Activated T-cell treated with anti-CD3 and anti-CD28 coated beads for 48 hours (primary cell): ENCODE data around the gene MRPS12.
"Not testable (repeated sequence)": the region's sequence is repeated elsewhere in the genome, so short reads cannot be mapped to it uniquely, and the experiment has no call there.

Source experiments
- DNase-seq: peaks from one replicate; pipeline ENCODE4 v3.0.0-alpha.2; 2020; ENCODE audit warnings: low read depth

The MRPS12 gene

DNA sequence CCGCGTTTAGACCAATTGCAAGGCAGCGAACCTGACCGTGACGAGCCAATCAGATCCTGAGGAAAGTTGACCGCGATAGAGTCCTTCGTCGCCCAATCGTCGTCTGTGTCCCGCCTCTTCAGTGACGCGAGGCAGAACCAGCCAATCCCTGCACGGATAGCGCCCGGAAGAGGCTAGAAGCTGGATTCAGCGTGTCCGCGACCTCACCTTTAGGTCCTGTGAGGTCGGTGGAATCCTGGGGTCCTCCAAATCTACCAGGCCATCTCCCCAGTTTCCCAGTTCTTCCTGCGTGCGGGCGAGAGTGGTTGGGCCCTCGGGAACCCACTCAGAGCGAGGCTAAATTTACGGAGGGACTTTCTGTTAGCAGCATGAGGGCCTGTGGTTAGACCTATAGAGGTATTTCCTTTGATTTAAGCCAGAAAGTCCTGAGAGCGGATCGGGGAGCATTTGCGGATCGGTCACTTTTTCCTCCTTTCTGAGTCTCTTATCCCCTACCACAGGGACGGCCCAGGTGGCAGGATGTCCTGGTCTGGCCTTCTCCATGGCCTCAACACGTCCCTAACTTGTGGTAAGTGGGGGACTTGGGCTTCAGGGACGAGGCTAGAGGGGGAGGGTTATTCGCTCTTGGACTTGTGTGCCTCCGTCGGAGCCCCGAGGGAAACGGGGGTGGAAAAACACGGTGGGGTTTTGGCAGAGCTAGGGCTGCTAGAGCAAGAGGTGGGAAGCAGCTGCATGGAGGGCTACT lies at the start of gene MRPS12:
Gene MRPS12, plus strand, starts transcription at position 169 of the 745 bp plus-strand sequence. Its CDS starts 351 bp downstream, at position 520.
- DNase-seq, result peak; percentile 97

GRCh38 chr19:38883286-38883685 lies 47.5 kb upstream of the MRPS12 start:
- DNase-seq, result no peak

DNA sequence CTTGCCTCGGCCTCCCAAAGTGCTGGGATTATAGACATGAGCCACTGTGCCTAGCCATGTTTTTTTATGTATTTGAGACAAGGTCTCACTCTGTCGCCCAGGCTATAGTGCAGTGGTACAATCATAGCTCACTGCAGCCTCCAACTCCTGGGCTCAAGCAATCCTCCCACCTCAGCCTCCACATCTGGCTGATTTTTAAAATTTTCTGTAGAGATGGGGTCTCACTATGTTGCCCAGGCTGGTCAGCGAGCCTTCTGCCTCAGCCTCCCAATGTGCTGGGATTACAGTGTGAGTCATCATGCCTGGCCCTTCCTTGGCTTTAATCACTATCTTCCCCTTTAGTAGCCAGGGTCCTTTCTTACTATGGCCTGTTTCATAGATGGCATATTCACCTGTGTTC lies 46.1 kb upstream of the MRPS12 start:
- DNase-seq, result not testable (repeated sequence)

GRCh38 chr19:38888876-38889275 lies 41.9 kb upstream of the MRPS12 start:
- DNase-seq, result no peak

DNA sequence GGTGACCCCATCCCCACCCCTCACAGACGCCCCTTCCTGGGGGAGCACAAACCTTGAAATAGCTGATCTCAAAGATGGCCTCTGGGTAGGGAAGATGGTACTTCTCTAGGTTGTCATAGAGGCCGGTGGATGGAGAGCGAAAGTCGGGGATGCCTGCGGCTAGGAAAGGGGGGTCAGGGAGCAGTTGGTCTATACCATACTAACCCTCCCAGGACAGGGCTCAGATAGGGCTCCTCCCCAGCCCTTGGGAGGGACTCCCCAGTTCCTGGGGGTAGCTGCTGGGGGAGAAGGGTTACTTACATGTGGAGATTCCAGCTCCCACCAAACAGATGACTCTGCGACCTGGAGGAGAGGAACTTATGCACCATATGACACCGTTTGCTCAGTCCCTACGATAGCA lies 40.9 kb upstream of the MRPS12 start:
- no peak for DNase-seq

GRCh38 chr19:38890686-38891085 lies 40.1 kb upstream of the MRPS12 start:
- DNase-seq, result no peak

DNA sequence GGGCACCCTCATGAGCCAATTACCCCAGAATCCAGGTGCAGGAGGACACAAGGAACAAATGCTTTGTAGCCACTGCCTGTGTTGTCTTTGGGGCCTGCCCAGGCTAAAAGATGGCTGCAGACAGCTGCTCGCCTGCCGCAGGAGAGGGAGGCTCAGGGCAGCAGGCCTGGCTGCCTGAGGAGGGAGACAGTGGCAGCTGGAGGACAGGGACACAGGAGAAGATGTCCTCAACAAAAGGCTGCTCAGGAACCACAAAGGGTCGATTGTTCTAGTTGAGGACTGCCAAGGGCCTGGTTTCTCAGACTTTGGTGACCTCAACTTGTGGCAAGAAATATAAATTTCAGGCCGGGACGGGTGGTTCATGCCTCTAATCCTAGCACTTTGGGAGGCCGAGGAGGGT lies 39.0 kb upstream of the MRPS12 start:
- no peak for DNase-seq

- DNase-seq, result no peak
Observed at GRCh38 chr19:38892841-38893240, 37.9 kb upstream of the MRPS12 start.

- DNase-seq, result no peak
Observed at GRCh38 chr19:38893341-38893771, 37.4 kb upstream of the MRPS12 start.

- DNase-seq, result no peak
Observed at GRCh38 chr19:38894968-38895367, 35.8 kb upstream of the MRPS12 start.

- DNase-seq, result no peak
Observed at GRCh38 chr19:38898788-38899446, 31.8 kb upstream of the MRPS12 start.

GRCh38 chr19:38899447-38900201 lies 31.1 kb upstream of the MRPS12 start, which contains the start of the genes NFKBIB and SIRT2:
TSS of gene NFKBIB (plus strand) at chr19:38899969. CDS start at chr19:38900033, 64 bp downstream.
TSS of gene SIRT2 (minus strand) at chr19:38899618. CDS start at chr19:38899521, 97 bp downstream.
- DNase-seq, result peak; percentile 98

DNA sequence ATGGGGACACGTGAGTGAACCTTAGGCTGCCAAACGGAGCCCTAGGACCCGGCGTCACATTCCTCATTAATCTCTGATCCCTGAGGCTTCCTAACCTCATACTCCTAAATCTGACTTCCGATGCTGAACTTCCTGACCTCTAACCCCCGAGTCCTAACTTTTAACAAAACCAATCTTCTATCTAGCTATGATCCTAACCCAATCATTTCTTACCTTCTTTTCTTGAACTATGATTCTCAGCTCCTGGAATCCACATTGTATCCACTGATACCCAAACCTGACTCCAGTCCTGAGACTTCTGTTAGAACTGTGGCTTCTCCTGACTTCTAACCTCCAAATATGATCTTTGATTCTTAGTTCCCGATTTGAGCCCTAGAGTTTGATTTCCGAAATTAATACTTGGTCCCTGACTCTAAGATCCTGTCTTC lies 30.5 kb upstream of the MRPS12 start:
- no peak for DNase-seq

DNA sequence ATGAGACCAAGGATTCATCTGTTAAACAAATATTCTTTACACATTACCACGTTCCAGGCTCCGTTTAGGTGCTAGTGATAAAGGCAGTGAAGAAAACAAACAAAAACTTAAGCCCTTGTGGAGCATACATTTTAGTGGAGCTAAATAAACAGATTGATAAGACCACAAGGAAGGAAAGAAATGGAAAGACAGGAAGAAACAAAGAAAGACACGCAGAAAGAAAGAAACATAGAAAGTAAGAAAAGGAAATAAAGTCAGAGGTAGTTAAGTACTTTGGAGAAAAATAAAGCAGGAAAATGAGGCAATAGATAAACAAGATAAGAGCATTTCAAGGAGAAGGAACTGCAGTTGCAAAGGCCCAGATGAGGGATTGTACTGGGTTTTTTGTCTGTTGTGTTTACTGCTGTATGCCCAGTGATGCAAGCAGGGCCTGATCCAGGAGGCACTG lies 30.0 kb upstream of the MRPS12 start:
- no peak for DNase-seq

- no peak for DNase-seq
Observed at GRCh38 chr19:38901683-38902082, 29.1 kb upstream of the MRPS12 start.

GRCh38 chr19:38904581-38905539 lies 25.9 kb upstream of the MRPS12 start:
- DNase-seq, result no peak

DNA sequence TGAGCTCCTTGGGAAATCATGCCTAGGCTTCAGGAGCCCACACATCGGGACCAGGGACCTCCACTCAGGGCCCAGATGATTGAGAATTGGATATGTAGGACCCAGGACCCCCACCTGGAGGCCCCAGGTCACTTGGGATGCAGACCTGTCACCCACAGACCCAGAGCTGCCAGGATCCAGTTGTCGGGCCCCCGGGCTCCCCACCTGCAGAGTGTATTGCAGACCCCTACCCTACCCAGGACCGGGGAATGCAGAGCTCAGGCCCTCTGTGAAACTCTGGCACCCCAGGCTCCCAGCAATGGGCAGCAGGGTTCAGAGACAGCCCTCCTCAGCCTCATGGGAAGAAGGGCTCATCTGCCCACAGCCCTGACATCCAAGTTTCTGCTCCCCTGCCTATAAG lies 25.1 kb upstream of the MRPS12 start:
- DNase-seq, result no peak

DNA sequence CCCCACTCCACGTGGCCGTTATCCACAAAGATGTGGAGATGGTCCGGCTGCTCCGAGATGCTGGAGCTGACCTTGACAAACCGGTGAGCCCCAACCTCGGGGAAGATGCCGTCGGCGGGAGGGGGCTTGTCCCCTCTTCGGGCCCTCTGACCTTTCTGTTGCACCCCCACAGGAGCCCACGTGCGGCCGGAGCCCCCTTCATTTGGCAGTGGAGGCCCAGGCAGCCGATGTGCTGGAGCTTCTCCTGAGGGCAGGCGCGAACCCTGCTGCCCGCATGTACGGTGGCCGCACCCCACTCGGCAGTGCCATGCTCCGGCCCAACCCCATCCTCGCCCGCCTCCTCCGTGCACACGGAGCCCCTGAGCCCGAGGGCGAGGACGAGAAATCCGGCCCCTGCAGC lies 23.5 kb upstream of the MRPS12 start:
- DNase-seq, result no peak

- DNase-seq, result no peak
Observed at GRCh38 chr19:38907670-38908069, 23.1 kb upstream of the MRPS12 start.

- no peak for DNase-seq
Observed at GRCh38 chr19:38908911-38909310, 21.8 kb upstream of the MRPS12 start.

- DNase-seq, result no peak
Observed at GRCh38 chr19:38910488-38910887, 20.3 kb upstream of the MRPS12 start.
